GM12878 (cell line): ENCODE measurements around the gene SOCS1. TPM values are rescaled to one million over a fixed set of nuclear protein-coding genes. Genes with fewer than 3 reads are reported as not detected.

ENCODE experiments used
- ATAC-seq: fragments of 200-7000 bp; cut with Tn5 transposase; 3 replicates; pipeline ENCODE4 v1.9.1; 2020; ENCODE audit warnings: mild to moderate bottlenecking, moderate library complexity
- BruUV-seq: library from RNA; stranded (reverse); fragments of 400-500 nt; replicated peaks from 2 replicates; lab custom pipeline; 2021; lab: Mats Ljungman, UMichigan
- CTCF ChIA-PET: fragments of 300-600 bp; sonication (Branson Sonifier 250); formaldehyde crosslinking; extraction: SDS; loops from one replicate; lab custom pipeline; 2021; ENCODE audit warnings: inconsistent platforms; lab: Yijun Ruan, JAX
- POLR2A ChIA-PET: fragments of 350-600 bp; formaldehyde crosslinking; extraction: SDS; loops from one replicate; lab custom pipeline; 2021; ENCODE audit warnings: inconsistent platforms; lab: Charles Lee
- RAD21 ChIA-PET: fragments of 300-600 bp; sonication (Branson Sonifier 250); formaldehyde crosslinking; loops from one replicate; lab custom pipeline; 2023; ENCODE audit warnings: antibody characterized with exemption; ENCODE audit not compliant: unreplicated experiment; lab: Charles Lee
- SMC1A ChIA-PET: fragments of 300-600 bp; sonication (Branson Sonifier 250); formaldehyde crosslinking; loops from one replicate; lab custom pipeline; 2023; ENCODE audit not compliant: unreplicated experiment, uncharacterized antibody; lab: Charles Lee
- DNase-seq: peaks from one replicate; pipeline ENCODE4 v3.0.0-alpha.2; 2011; ENCODE audit warnings: low read depth, low spot score
- FAIRE-seq: peaks from 3 replicates; lab custom pipeline; 2011; peaks lifted over from hg19 to GRCh38; lab: Jason Lieb, UNC
- H2AFZ ChIP-seq: 2 replicates; pipeline ENCODE4 v1.6.0; 2011; ENCODE audit warnings: low read depth, low read length, control low read depth; ENCODE audit not compliant: control insufficient read depth
- H3K27ac ChIP-seq: 2 replicates; pipeline ENCODE4 v1.5.1; 2011; ENCODE audit warnings: control low read depth; ENCODE audit not compliant: control insufficient read depth, insufficient read depth
- H3K27me3 ChIP-seq, 2 experiments: replicated peaks in 1 of 2; 2 replicates each; pipeline versions ENCODE4 v1.6.0 to v1.6.1; 2011; ENCODE audit warnings: low read length in 1 of 2; ENCODE audit not compliant: control insufficient read depth in 2 of 2, insufficient read depth in 2 of 2
- H3K36me3 ChIP-seq, 2 experiments: 2 replicates each; pipeline ENCODE4 v1.5.1; 2011; ENCODE audit warnings: low read length in 1 of 2; ENCODE audit not compliant: control insufficient read depth in 2 of 2, insufficient read depth in 2 of 2
- H3K4me1 ChIP-seq: 2 replicates; pipeline ENCODE4 v1.6.1; 2011; ENCODE audit warnings: mild to moderate bottlenecking, low read length, moderate library complexity, mixed read lengths; ENCODE audit not compliant: control insufficient read depth, insufficient read depth
- H3K4me2 ChIP-seq: 2 replicates; pipeline ENCODE4 v1.6.0; 2011; ENCODE audit warnings: control low read depth; ENCODE audit not compliant: control insufficient read depth, insufficient read depth
- H3K4me3 ChIP-seq: fragments of 200-600 bp; sonication (generic); 2 replicates; pipeline ENCODE4 v1.5.1; 2016
- H3K79me2 ChIP-seq: 2 replicates; pipeline ENCODE4 v1.6.0; 2011; ENCODE audit warnings: low read length; ENCODE audit not compliant: control insufficient read depth, insufficient read depth
- H3K9ac ChIP-seq: 2 replicates; pipeline ENCODE4 v1.8.0; 2011; ENCODE audit warnings: low read length, control low read depth, mixed read lengths; ENCODE audit not compliant: control insufficient read depth, insufficient read depth
- H3K9me3 ChIP-seq: replicated peaks from 3 replicates; pipeline ENCODE4 v1.5.1; 2011; ENCODE audit warnings: mild to moderate bottlenecking, low read length; ENCODE audit not compliant: control insufficient read depth, insufficient read depth
- H4K20me1 ChIP-seq: 2 replicates; pipeline ENCODE4 v1.6.0; 2011; ENCODE audit not compliant: control insufficient read depth, insufficient read depth
- CBFB ChIP-seq: IDR thresholded peaks from 2 replicates; pipeline ENCODE4 v1.6.1; 2016; ENCODE audit warnings: antibody characterized with exemption, low read depth
- FOXM1 ChIP-seq: IDR thresholded peaks from 2 replicates; pipeline ENCODE4 v1.6.1; 2012; ENCODE audit warnings: low read depth, mild to moderate bottlenecking, inconsistent platforms, low read length, moderate library complexity
- IRF4 ChIP-seq: IDR thresholded peaks from 2 replicates; pipeline ENCODE4 v1.6.1; 2011; ENCODE audit warnings: low read depth, low read length
- RUNX3 ChIP-seq: IDR thresholded peaks from 2 replicates; pipeline ENCODE4 v1.6.1; 2012; ENCODE audit warnings: low read length, inconsistent platforms
- SIN3A ChIP-seq: IDR thresholded peaks from 2 replicates; pipeline ENCODE4 v1.6.1; 2012; ENCODE audit warnings: low read depth, low read length, improper control_type of control experiment
- SIX5 ChIP-seq: IDR thresholded peaks from 2 replicates; pipeline ENCODE4 v1.6.1; 2011; ENCODE audit warnings: mild to moderate bottlenecking, low read depth, low read length, moderate library complexity; ENCODE audit not compliant: severe bottlenecking
- SMAD5 ChIP-seq: IDR thresholded peaks from 2 replicates; pipeline ENCODE4 v1.6.1; 2016; ENCODE audit warnings: antibody characterized with exemption, low read depth
- WGBS: methylation state at CpG from one replicate; pipeline ENCODE4 v1.1.6; 2016; ENCODE audit warnings: low lambda C conversion rate; ENCODE audit not compliant: insufficient replicate concordance, insufficient coverage; ENCODE audit errors: missing lambda C conversion rate; 5-methylcytosine and 5-hydroxymethylcytosine counted together
- in situ Hi-C: fragments of 300-500 bp; cut with MboI; formaldehyde crosslinking; loops from 9 replicates; pipeline ENCODE4 v1.14.3; 2018; ENCODE audit warnings: mixed read lengths
- intact Hi-C: fragments of 100-400 bp; cut with micrococcal nuclease; formaldehyde crosslinking; loops from one replicate; pipeline ENCODE4 v1.14.2; 2022; ENCODE audit not compliant: unreplicated experiment
- polyA plus RNA-seq, 11 experiments: library from polyadenylated mRNA; depleted of rRNA in 4 of 11; unstranded in 6 of 11; stranded (reverse) in 5 of 11; fragments of >200 nt; fragmentation: Nextera tagmentation in 4 of 11; fragmentation: Illumina TruSeq in 1 of 11; extraction: Ambion mirVana in 4 of 11; extraction: Trizol in 1 of 11; gene quantifications; 1 replicate in 1 of 11; 2 replicates in 10 of 11; pipeline versions ENCODE4 v1.2.1 to v1.2.3, GENCODE V29; 2011 to 2016; ENCODE audit warnings: inconsistent platforms in 2 of 11, missing spikeins in 2 of 11, low read depth in 1 of 11
- total RNA-seq, 4 experiments: library from RNA; depleted of rRNA in 3 of 4; stranded (reverse); fragments of >200 nt in 3 of 4; fragmentation: Illumina TruSeq in 1 of 4; extraction: Trizol in 1 of 4; gene quantifications; 2 replicates each; pipeline versions ENCODE4 v1.2.1 to v1.2.3, GENCODE V29; 2013 to 2021
- TF ChIP-seq, protein P1 (sequence below): fragments of 450-650 bp; IDR thresholded peaks from 2 replicates; pipeline ENCODE4 v1.6.1; 2017; ENCODE audit warnings: mild to moderate bottlenecking, moderate library complexity
- TF ChIP-seq, protein P2 (sequence below): fragments of 450-650 bp; IDR thresholded peaks from 2 replicates; pipeline ENCODE4 v1.6.1; 2016; ENCODE audit warnings: mild to moderate bottlenecking

The SOCS1 gene
- total and polyA plus RNA-seq, 10 of the 15 experiments (the other 5 are each of a cell fraction or from before 2014, with no cell fraction given), result 0.42 to 39.8 (median 11.2) TPM

DNA sequence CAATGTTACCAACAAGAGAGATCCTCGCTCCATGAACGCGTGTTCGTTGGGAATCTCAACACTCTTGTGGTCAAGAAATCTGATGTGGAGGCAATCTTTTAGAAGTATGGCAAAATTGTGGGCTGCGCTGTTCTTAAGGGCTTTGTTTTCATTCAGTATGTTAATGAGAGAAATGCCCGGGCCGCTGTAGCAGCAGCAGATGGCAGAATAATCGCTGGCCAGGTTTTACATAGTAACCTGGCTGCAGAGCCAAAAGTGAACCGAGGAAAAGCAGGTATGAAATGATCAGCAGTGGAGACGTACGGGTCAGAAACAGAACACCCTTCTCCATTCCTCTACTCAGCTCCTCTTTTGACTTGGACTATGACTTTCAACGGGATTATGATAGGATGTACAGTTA lies 13.3 kb downstream of the SOCS1 start:
- CTCF ChIA-PET, result no interaction called here
- Histone ChIP-seq H3K36me3 (no peaks in the 10 kb centered on the region), H3K4me1 (peaks cover 12% of the 10 kb centered on the region), H3K27ac (no peak overlapping the region), H3K4me2 (no peak overlapping the region), H2AFZ (no peak overlapping the region), H3K27me3 (no peaks in the 10 kb centered on the region), H3K4me3 (no peak overlapping the region), H3K9ac (no peak overlapping the region), H3K9me3 (no peaks in the 10 kb centered on the region; the same call in 2 of the 3 replicates), H3K79me2 (no peaks in the 10 kb centered on the region), H4K20me1 (no peaks in the 10 kb centered on the region)
- DNase-seq (no peak), FAIRE-seq (no peak), ATAC-seq (no peak)
- SMC1A ChIA-PET, result interaction anchor here (1.8 kb wide), 1 partner anchor 18 kb away, joined by 4 read pairs; no protein-coding TSS in a partner anchor
- intact Hi-C loops (no loop called here), in situ Hi-C loops (no loop called here)
- RAD21 ChIA-PET, result no interaction called here
- POLR2A ChIA-PET, result interaction anchor here (1.1 kb wide), 1 partner anchor 9 kb away, joined by 4 read pairs; no protein-coding TSS in a partner anchor
- TF ChIP-seq SIN3A (no peak), IRF4 (no peak), CBFB (no peak), SIX5 (no peak), SMAD5 (no peak), FOXM1 (no peak), RUNX3 (no peak)
- TF ChIP-seq, protein P1, sequence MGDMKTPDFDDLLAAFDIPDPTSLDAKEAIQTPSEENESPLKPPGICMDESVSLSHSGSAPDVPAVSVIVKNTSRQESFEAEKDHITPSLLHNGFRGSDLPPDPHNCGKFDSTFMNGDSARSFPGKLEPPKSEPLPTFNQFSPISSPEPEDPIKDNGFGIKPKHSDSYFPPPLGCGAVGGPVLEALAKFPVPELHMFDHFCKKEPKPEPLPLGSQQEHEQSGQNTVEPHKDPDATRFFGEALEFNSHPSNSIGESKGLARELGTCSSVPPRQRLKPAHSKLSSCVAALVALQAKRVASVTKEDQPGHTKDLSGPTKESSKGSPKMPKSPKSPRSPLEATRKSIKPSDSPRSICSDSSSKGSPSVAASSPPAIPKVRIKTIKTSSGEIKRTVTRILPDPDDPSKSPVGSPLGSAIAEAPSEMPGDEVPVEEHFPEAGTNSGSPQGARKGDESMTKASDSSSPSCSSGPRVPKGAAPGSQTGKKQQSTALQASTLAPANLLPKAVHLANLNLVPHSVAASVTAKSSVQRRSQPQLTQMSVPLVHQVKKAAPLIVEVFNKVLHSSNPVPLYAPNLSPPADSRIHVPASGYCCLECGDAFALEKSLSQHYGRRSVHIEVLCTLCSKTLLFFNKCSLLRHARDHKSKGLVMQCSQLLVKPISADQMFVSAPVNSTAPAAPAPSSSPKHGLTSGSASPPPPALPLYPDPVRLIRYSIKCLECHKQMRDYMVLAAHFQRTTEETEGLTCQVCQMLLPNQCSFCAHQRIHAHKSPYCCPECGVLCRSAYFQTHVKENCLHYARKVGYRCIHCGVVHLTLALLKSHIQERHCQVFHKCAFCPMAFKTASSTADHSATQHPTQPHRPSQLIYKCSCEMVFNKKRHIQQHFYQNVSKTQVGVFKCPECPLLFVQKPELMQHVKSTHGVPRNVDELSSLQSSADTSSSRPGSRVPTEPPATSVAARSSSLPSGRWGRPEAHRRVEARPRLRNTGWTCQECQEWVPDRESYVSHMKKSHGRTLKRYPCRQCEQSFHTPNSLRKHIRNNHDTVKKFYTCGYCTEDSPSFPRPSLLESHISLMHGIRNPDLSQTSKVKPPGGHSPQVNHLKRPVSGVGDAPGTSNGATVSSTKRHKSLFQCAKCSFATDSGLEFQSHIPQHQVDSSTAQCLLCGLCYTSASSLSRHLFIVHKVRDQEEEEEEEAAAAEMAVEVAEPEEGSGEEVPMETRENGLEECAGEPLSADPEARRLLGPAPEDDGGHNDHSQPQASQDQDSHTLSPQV, result no peak
- TF ChIP-seq, protein P2, sequence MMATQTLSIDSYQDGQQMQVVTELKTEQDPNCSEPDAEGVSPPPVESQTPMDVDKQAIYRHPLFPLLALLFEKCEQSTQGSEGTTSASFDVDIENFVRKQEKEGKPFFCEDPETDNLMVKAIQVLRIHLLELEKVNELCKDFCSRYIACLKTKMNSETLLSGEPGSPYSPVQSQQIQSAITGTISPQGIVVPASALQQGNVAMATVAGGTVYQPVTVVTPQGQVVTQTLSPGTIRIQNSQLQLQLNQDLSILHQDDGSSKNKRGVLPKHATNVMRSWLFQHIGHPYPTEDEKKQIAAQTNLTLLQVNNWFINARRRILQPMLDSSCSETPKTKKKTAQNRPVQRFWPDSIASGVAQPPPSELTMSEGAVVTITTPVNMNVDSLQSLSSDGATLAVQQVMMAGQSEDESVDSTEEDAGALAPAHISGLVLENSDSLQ, result no peak
- no TSS peak for BruUV-seq
- 77% methylated on average over 12 of the region's 12 CpGs for WGBS
